Epithelial cell of proximal tubule (primary cell): ENCODE measurements around the gene LYSMD1. TPM values are rescaled to one million over a fixed set of nuclear protein-coding genes. Genes with fewer than 3 reads are reported as not detected.

Source experiments
- DNase-seq: peaks from one replicate; pipeline ENCODE4 v3.0.0-alpha.2; 2011; ENCODE audit warnings: low read depth
- H3K4me3 ChIP-seq: 2 replicates; pipeline ENCODE4 v1.5.1; 2011; ENCODE audit warnings: low read depth, mild to moderate bottlenecking, low read length
- total RNA-seq: library from RNA; depleted of rRNA; stranded (reverse); fragments of >200 nt; gene quantifications from 2 replicates; pipeline ENCODE4 v1.2.3, GENCODE V29; 2015
- TF ChIP-seq, protein P1 (sequence below): conservative IDR thresholded peaks from 2 replicates; pipeline ENCODE4 v1.5.1; 2012; ENCODE audit warnings: low read depth, mild to moderate bottlenecking, low read length

The LYSMD1 gene
- total RNA-seq, 1 donor from 2014 or later, result 4.5 TPM

- TF ChIP-seq, protein P1, sequence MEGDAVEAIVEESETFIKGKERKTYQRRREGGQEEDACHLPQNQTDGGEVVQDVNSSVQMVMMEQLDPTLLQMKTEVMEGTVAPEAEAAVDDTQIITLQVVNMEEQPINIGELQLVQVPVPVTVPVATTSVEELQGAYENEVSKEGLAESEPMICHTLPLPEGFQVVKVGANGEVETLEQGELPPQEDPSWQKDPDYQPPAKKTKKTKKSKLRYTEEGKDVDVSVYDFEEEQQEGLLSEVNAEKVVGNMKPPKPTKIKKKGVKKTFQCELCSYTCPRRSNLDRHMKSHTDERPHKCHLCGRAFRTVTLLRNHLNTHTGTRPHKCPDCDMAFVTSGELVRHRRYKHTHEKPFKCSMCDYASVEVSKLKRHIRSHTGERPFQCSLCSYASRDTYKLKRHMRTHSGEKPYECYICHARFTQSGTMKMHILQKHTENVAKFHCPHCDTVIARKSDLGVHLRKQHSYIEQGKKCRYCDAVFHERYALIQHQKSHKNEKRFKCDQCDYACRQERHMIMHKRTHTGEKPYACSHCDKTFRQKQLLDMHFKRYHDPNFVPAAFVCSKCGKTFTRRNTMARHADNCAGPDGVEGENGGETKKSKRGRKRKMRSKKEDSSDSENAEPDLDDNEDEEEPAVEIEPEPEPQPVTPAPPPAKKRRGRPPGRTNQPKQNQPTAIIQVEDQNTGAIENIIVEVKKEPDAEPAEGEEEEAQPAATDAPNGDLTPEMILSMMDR, result no peak
- peak overlapping the region; percentile 37 for H3K4me3 ChIP-seq
- no peak for DNase-seq
These were observed 33.9 kb downstream of the LYSMD1 start for GRCh38 chr1:151131701-151132334.

GRCh38 chr1:151130987-151131586, 34.6 kb downstream of the LYSMD1 start:
- DNase-seq, result no peak
- H3K4me3 ChIP-seq, result peak overlapping the region; percentile 37
- TF ChIP-seq, protein P1, result no peak

- DNase-seq, result no peak
- H3K4me3 ChIP-seq, result no peak overlapping the region
- TF ChIP-seq, protein P1, result no peak
These were observed 36.9 kb downstream of the LYSMD1 start for GRCh38 chr1:151128800-151129199.

DNA sequence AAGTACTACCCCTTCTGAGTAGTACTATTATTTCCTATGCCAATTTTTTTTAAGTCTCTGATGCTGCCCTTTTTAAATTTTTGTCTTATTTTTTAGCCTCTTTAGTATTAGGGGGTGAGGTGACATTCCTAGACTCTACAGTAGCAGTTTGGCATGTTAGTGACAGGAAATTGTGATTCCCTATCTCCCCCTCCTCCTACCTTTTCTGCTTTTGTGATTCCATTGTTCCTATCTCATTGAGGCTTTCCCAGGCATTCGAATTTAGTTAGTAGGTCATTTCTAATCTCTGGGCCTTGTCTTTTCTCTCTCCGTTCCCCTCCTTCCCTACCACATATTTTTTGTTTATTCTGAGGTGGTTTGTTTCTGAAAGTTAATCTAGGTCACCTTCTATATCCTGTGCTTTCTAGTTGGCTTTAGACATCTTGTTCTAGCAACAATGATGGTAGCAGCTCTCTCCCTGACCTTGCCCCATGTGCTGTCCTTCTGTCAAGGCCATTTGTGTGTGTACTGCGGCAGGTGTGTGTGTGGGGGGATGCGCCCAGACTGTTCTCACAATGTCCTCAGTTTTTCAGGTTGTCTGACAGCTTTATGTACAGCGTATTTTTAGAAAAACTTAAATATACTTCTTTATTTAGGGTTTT, 40.8 kb downstream of the LYSMD1 start:
- no peak for DNase-seq
- TF ChIP-seq, protein P1, result no peak
- H3K4me3 ChIP-seq, result no peak overlapping the region

- H3K4me3 ChIP-seq, result no peak overlapping the region
- TF ChIP-seq, protein P1, result no peak
- DNase-seq, result no peak
These were observed 51.8 kb downstream of the LYSMD1 start for GRCh38 chr1:151113877-151114276.

Other genes with a start within 250 kb of the LYSMD1 start
- gene SETDB1, start 239.5 kb downstream of the LYSMD1 start, total RNA-seq, result 20.6 and 26.4 TPM in 2 replicates
- gene CERS2, start 191.1 kb downstream of the LYSMD1 start, total RNA-seq, result 96.1 and 165 TPM in 2 replicates
- gene ANXA9, start 183.6 kb downstream of the LYSMD1 start, total RNA-seq, result 0.12 and 1.2 TPM in 2 replicates
- 13.0 and 14.6 TPM in 2 replicates for gene MINDY1, start 159.0 kb downstream of the LYSMD1 start, total RNA-seq
- 14.8 and 15.2 TPM in 2 replicates for gene PRUNE1, start 157.5 kb downstream of the LYSMD1 start, total RNA-seq
- gene BNIPL, start 129.3 kb downstream of the LYSMD1 start, total RNA-seq, result 0.14 TPM in 1 of 2 replicates, not detected in the other
- gene C1orf56, start 118.2 kb downstream of the LYSMD1 start, total RNA-seq, result 3.0 and 3.1 TPM in 2 replicates
- 85.4 and 94.8 TPM in 2 replicates for gene CDC42SE1, start 106.3 kb downstream of the LYSMD1 start, total RNA-seq
- 19.0 and 27.6 TPM in 2 replicates for gene MLLT11, start 105.5 kb downstream of the LYSMD1 start, total RNA-seq
- 5.4 and 6.1 TPM in 2 replicates for gene GABPB2, start 95.1 kb downstream of the LYSMD1 start, total RNA-seq
- gene SEMA6C, start 19.3 kb downstream of the LYSMD1 start, total RNA-seq, result 2.2 and 6.0 TPM in 2 replicates
- gene TNFAIP8L2, start 9.3 kb downstream of the LYSMD1 start, total RNA-seq, result not detected in 2 replicates
- gene SCNM1, start 242 bp upstream of the LYSMD1 start, total RNA-seq, result 44.9 and 47.8 TPM in 2 replicates
- gene TMOD4, start 10.1 kb upstream of the LYSMD1 start, total RNA-seq, result 0.46 TPM in 1 of 2 replicates, not detected in the other
- 68.6 and 87.0 TPM in 2 replicates for gene VPS72, start 24.3 kb upstream of the LYSMD1 start, total RNA-seq
- gene PIP5K1A, start 32.6 kb upstream of the LYSMD1 start, total RNA-seq, result 62.1 and 68.9 TPM in 2 replicates
- 213 and 225 TPM in 2 replicates for gene PSMD4, start 88.8 kb upstream of the LYSMD1 start, total RNA-seq
- 14.0 and 16.9 TPM in 2 replicates for gene ZNF687, start 116.4 kb upstream of the LYSMD1 start, total RNA-seq
- 26.3 and 73.3 TPM in 2 replicates for gene PI4KB, start 161.5 kb upstream of the LYSMD1 start, total RNA-seq
- 25.9 and 33.9 TPM in 2 replicates for gene RFX5, start 181.3 kb upstream of the LYSMD1 start, total RNA-seq
- gene SELENBP1, start 206.8 kb upstream of the LYSMD1 start, total RNA-seq, result 2.7 and 5.9 TPM in 2 replicates
- 348 and 446 TPM in 2 replicates for gene PSMB4, start 233.7 kb upstream of the LYSMD1 start, total RNA-seq